Mucosa of rectum (tissue), 2 donors: ENCODE measurements around the gene SLC25A22.

Experiments used
- H3K27ac ChIP-seq, 2 donors: one replicate each; pipeline ENCODE4 v1.7.0; 2013; ENCODE audit warnings: inconsistent platforms in 2 of 2, low read depth in 2 of 2, low read length in 2 of 2
- H3K27me3 ChIP-seq, 2 donors: one replicate each; pipeline ENCODE4 v1.7.0; 2013; ENCODE audit warnings: low read length in 2 of 2; ENCODE audit not compliant: control insufficient read depth in 2 of 2, insufficient read depth in 2 of 2
- H3K36me3 ChIP-seq, 2 donors: one replicate each; pipeline ENCODE4 v1.7.0; 2013; ENCODE audit warnings: low read length in 2 of 2; ENCODE audit not compliant: control insufficient read depth in 2 of 2, insufficient read depth in 2 of 2
- H3K4me1 ChIP-seq, 2 donors: one replicate each; pipeline ENCODE4 v1.7.0; 2013; ENCODE audit warnings: low read length in 2 of 2, mild to moderate bottlenecking in 1 of 2; ENCODE audit not compliant: control insufficient read depth in 2 of 2, insufficient read depth in 2 of 2
- H3K4me3 ChIP-seq, 2 donors: one replicate each; pipeline ENCODE4 v1.7.0; 2013; ENCODE audit warnings: low read length in 2 of 2
- H3K9ac ChIP-seq, 2 donors: one replicate each; pipeline ENCODE4 v1.7.0; 2013; ENCODE audit warnings: low read length in 2 of 2, low read depth in 1 of 2, mild to moderate bottlenecking in 1 of 2
- H3K9me3 ChIP-seq, 2 donors: one replicate each; pipeline ENCODE4 v1.7.0; 2013; ENCODE audit warnings: low read length in 2 of 2; ENCODE audit not compliant: control insufficient read depth in 2 of 2
- donor health status: healthy.
- donor health status: Normal muscosa, but diverticular disease.

Gene SLC25A22

GRCh38 chr11:813072-813455 lies 15.0 kb upstream of the SLC25A22 start:
- no peaks in the 10 kb centered on the region for H3K9me3 ChIP-seq
- H3K9ac ChIP-seq = no peak overlapping the region
- H3K27me3 ChIP-seq = no peaks in the 10 kb centered on the region
- no peak overlapping the region for H3K27ac ChIP-seq
- no peak overlapping the region for H3K4me3 ChIP-seq
- peaks cover 16 to 30% of the 10 kb centered on the region in 2 donors for H3K36me3 ChIP-seq
- peaks cover 25% of the 10 kb centered on the region in 2 donors for H3K4me1 ChIP-seq

- peaks cover 25% of the 10 kb centered on the region in 2 donors for H3K4me1 ChIP-seq
- no peak overlapping the region for H3K4me3 ChIP-seq
These were observed 14.3 kb upstream of the SLC25A22 start for GRCh38 chr11:812390-812789.

GRCh38 chr11:811446-812245 lies 13.6 kb upstream of the SLC25A22 start:
- H3K36me3 ChIP-seq = peaks cover 16 to 30% of the 10 kb centered on the region in 2 donors
- no peaks in the 10 kb centered on the region for H3K27me3 ChIP-seq
- H3K9ac ChIP-seq = peak overlapping the region; percentile 97 to 100
- no peaks in the 10 kb centered on the region for H3K9me3 ChIP-seq
- peaks cover 25% of the 10 kb centered on the region in 2 donors for H3K4me1 ChIP-seq
- no peak overlapping the region for H3K27ac ChIP-seq
- H3K4me3 ChIP-seq = peak overlapping the region in 1 of 2 donors; percentile 94

More at GRCh38 chr11:812390-812789, 14.3 kb upstream of the SLC25A22 start:
- Histone ChIP-seq H3K9me3 (no peaks in the 10 kb centered on the region), H3K9ac (no peak overlapping the region), H3K36me3 (peaks cover 16 to 30% of the 10 kb centered on the region in 2 donors), H3K27me3 (no peaks in the 10 kb centered on the region), H3K27ac (no peak overlapping the region)

GRCh38 chr11:810040-810567 lies 12.0 kb upstream of the SLC25A22 start:
- no peaks in the 10 kb centered on the region for H3K9me3 ChIP-seq
- H3K4me1 ChIP-seq = peaks cover 25 to 28% of the 10 kb centered on the region in 2 donors
- peak overlapping the region; percentile 99 for H3K27ac ChIP-seq
- H3K27me3 ChIP-seq = no peaks in the 10 kb centered on the region
- peak overlapping the region; percentile 94 to 96 for H3K4me3 ChIP-seq
- peak overlapping the region; percentile 97 to 100 for H3K9ac ChIP-seq
- peaks cover 16 to 29% of the 10 kb centered on the region in 2 donors for H3K36me3 ChIP-seq

- peaks cover 16 to 29% of the 10 kb centered on the region in 2 donors for H3K36me3 ChIP-seq
- H3K9ac ChIP-seq = peak within 1 kb of the TSS; percentile 97 to 100
- H3K27ac ChIP-seq = peak within 1 kb of the TSS; percentile 99
- no peaks in the 10 kb centered on the region for H3K27me3 ChIP-seq
- no peaks in the 10 kb centered on the region for H3K9me3 ChIP-seq
- peak within 1 kb of the TSS; percentile 94 to 96 for H3K4me3 ChIP-seq
- peaks cover 30 to 32% of the 10 kb centered on the region in 2 donors for H3K4me1 ChIP-seq
These were observed 11.4 kb upstream of the SLC25A22 start, which contains the start of gene RPLP2 for GRCh38 chr11:809287-810039. TSS of gene RPLP2 (plus strand) at chr11:809967. CDS start at chr11:810235, 268 bp downstream.

GRCh38 chr11:808427-809286 lies 10.6 kb upstream of the SLC25A22 start:
- Histone ChIP-seq H3K27ac (peak overlapping the region; percentile 99), H3K9ac (peak overlapping the region; percentile 97 to 100), H3K9me3 (no peaks in the 10 kb centered on the region), H3K27me3 (no peaks in the 10 kb centered on the region), H3K4me3 (peak overlapping the region; percentile 94 to 96), H3K4me1 (peaks cover 36 to 40% of the 10 kb centered on the region in 2 donors), H3K36me3 (peaks cover 16 to 26% of the 10 kb centered on the region in 2 donors)

DNA sequence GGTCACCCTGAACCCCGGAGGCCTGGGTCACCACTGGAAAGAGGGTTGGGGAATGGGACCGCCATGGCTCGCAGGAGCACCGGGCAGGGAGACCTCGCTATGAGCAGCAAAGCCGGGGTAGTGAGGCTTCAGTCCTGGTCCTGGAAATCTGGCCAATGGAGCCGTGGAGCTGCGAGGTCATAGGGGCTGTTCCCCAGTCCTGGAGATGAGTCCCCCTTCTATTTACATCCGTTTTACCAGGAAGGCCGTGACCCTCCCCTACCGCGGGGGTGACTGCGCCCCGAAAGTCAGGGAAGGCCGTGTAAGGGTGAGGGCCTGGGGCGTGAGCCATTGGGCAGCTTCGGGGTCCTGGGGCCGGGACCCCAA lies 6.5 kb upstream of the SLC25A22 start:
- Histone ChIP-seq H3K27me3 (no peaks in the 10 kb centered on the region), H3K9me3 (no peaks in the 10 kb centered on the region), H3K9ac (peak overlapping the region; percentile 32 to 68), H3K27ac (peak overlapping the region; percentile 84 to 91), H3K4me1 (peaks cover 17 to 26% of the 10 kb centered on the region in 2 donors), H3K36me3 (peaks cover 0 to 2% of the 10 kb centered on the region in 2 donors), H3K4me3 (peak overlapping the region; percentile 52 to 69)

- H3K9ac ChIP-seq = peak overlapping the region; percentile 32 to 68
- H3K9me3 ChIP-seq = no peaks in the 10 kb centered on the region
- H3K36me3 ChIP-seq = peaks cover 0 to 2% of the 10 kb centered on the region in 2 donors
- no peak overlapping the region for H3K27ac ChIP-seq
- peaks cover 17 to 25% of the 10 kb centered on the region in 2 donors for H3K4me1 ChIP-seq
- peak overlapping the region; percentile 52 to 69 for H3K4me3 ChIP-seq
- no peaks in the 10 kb centered on the region for H3K27me3 ChIP-seq
These were observed 5.9 kb upstream of the SLC25A22 start for GRCh38 chr11:803770-804598.

DNA sequence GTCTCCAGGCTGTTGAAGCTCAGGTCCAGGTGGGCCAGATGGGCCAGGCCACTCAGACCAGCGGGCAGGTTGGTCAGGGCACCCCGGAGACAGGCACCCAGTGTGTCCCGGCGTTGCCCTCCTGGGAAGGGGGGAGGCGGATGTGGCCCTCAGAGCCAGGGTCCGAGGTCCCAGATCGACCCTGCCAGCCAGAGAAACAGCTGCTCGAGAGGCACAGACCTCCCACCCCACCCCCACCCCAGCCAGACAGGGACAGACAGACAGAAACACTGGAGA lies 5.3 kb upstream of the SLC25A22 start:
- Histone ChIP-seq H3K27ac (no peak overlapping the region), H3K4me1 (peaks cover 12 to 20% of the 10 kb centered on the region in 2 donors), H3K27me3 (no peaks in the 10 kb centered on the region)

More for the DNA sequence above, 5.3 kb upstream of the SLC25A22 start:
- Histone ChIP-seq H3K9me3 (no peaks in the 10 kb centered on the region), H3K4me3 (no peak overlapping the region), H3K9ac (no peak overlapping the region), H3K36me3 (peaks cover 0 to 2% of the 10 kb centered on the region in 2 donors)
